ENCODE data around the gene GLE1. TPM values are rescaled to one million over a fixed set of nuclear protein-coding genes. Genes with fewer than 3 reads are reported as not detected.

Gene GLE1
- polyA plus RNA-seq, 3 donors: 16.0 to 31.2 (median 22.2) TPM

- peaks cover 5% of the 10 kb centered on the region for H3K4me1 Mint-ChIP-seq
- H3K9me3 ChIP-seq (replicated peaks in 1 of 2; ENCODE audit: control insufficient read depth in 1 of 2, insufficient read depth in 1 of 2, low read length in 2 of 2): no peaks in the 10 kb centered on the region
- peaks cover 53 to 85% of the 10 kb centered on the region in 2 donors for H3K36me3 Mint-ChIP-seq
- peaks cover 33% of the 10 kb centered on the region for H3K79me2 ChIP-seq (ENCODE audit: insufficient read depth, low read length)
- H4K20me1 ChIP-seq (ENCODE audit: insufficient read depth, low read length): peaks cover 19% of the 10 kb centered on the region
- H3K4me1 ChIP-seq (ENCODE audit: control insufficient read depth in 1 of 2, insufficient read depth in 2 of 2, low read length in 2 of 2): no peaks in the 10 kb centered on the region
- peaks cover 0 to 2% (median 0%) of the 10 kb centered on the region in 3 donors for H3K27me3 Mint-ChIP-seq (ENCODE audit: low read depth in 3 of 3)
- no peaks in the 10 kb centered on the region for H3K27me3 ChIP-seq (ENCODE audit: control insufficient read depth in 2 of 2, insufficient read depth in 2 of 2, low read length in 2 of 2)
- H3K36me3 ChIP-seq (replicated peaks in 1 of 2; ENCODE audit: control insufficient read depth in 1 of 2, insufficient read depth in 2 of 2, low read length in 2 of 2): peaks cover 70 to 85% of the 10 kb centered on the region in 2 donors
- no peak for TF ChIP-seq CTCF (IDR thresholded peaks at IDR 0.05)
- no peak overlapping the region for H3K27ac ChIP-seq (ENCODE audit: low read depth in 1 of 2, low read length in 2 of 2)
- no peak overlapping the region for H3K27ac Mint-ChIP-seq
- intact Hi-C loops (cut with micrococcal nuclease): no loop called here
- H3K4me3 ChIP-seq (replicated peaks in 1 of 3; ENCODE audit: low read depth in 2 of 3, low read length in 3 of 3): no peak overlapping the region
- no peak overlapping the region for H3K4me2 ChIP-seq (replicated peaks; ENCODE audit: extremely low read depth, low read length, poor library complexity, severe bottlenecking)
- H2AFZ ChIP-seq (ENCODE audit: insufficient read depth, low read depth, low read length, poor library complexity, severe bottlenecking): no peak overlapping the region
- WGBS (ENCODE audit: insufficient coverage): 97% methylated on average over 8 of the region's 9 CpGs
- no peak for DNase-seq
- H3K4me3 Mint-ChIP-seq: no peak overlapping the region
- no peaks in the 10 kb centered on the region for H3K9me3 Mint-ChIP-seq
- H3K9ac ChIP-seq (ENCODE audit: insufficient read depth, low read length, poor library complexity, severe bottlenecking): no peak overlapping the region
Measured at GRCh38 chr9:128512820-128513219, 8.3 kb downstream of the GLE1 start.

- H3K9me3 ChIP-seq (replicated peaks in 1 of 2; ENCODE audit: control insufficient read depth in 1 of 2, insufficient read depth in 1 of 2, low read length in 2 of 2): no peaks in the 10 kb centered on the region
- H2AFZ ChIP-seq (ENCODE audit: insufficient read depth, low read depth, low read length, poor library complexity, severe bottlenecking): no peak overlapping the region
- Mint-ChIP-seq H3K27ac (peak overlapping the region in 1 of 7 donors; percentile 6), H3K4me3 (no peak overlapping the region), H3K4me1 (no peaks in the 10 kb centered on the region), H3K27me3 (ENCODE audit: low read depth in 3 of 3) (no peaks in the 10 kb centered on the region), H3K36me3 (peaks cover 75 to 93% of the 10 kb centered on the region in 2 donors), H3K9me3 (peaks cover 0 to 5% (median 3%) of the 10 kb centered on the region in 7 donors)
- no peak overlapping the region for H3K4me3 ChIP-seq (replicated peaks in 1 of 3; ENCODE audit: low read depth in 2 of 3, low read length in 3 of 3)
- no peak for TF ChIP-seq CTCF (IDR thresholded peaks at IDR 0.05)
- H3K9ac ChIP-seq (ENCODE audit: insufficient read depth, low read length, poor library complexity, severe bottlenecking): no peak overlapping the region
- H3K36me3 ChIP-seq (replicated peaks in 1 of 2; ENCODE audit: control insufficient read depth in 1 of 2, insufficient read depth in 2 of 2, low read length in 2 of 2): peaks cover 79 to 91% of the 10 kb centered on the region in 2 donors
- no peaks in the 10 kb centered on the region for H3K27me3 ChIP-seq (ENCODE audit: control insufficient read depth in 2 of 2, insufficient read depth in 2 of 2, low read length in 2 of 2)
- 100% methylated on average over 4 of the region's 6 CpGs for WGBS (ENCODE audit: insufficient coverage)
- no peak overlapping the region for H3K27ac ChIP-seq (ENCODE audit: low read depth in 1 of 2, low read length in 2 of 2)
- no peaks in the 10 kb centered on the region for H3K79me2 ChIP-seq (ENCODE audit: insufficient read depth, low read length)
- peaks cover 5% of the 10 kb centered on the region for H4K20me1 ChIP-seq (ENCODE audit: insufficient read depth, low read length)
- intact Hi-C loops (cut with micrococcal nuclease): no loop called here
- no peaks in the 10 kb centered on the region for H3K4me1 ChIP-seq (ENCODE audit: control insufficient read depth in 1 of 2, insufficient read depth in 2 of 2, low read length in 2 of 2)
- no peak for DNase-seq
- no peak overlapping the region for H3K4me2 ChIP-seq (replicated peaks; ENCODE audit: extremely low read depth, low read length, poor library complexity, severe bottlenecking)
Measured at GRCh38 chr9:128521956-128522355, 17.4 kb downstream of the GLE1 start.

Measured in CD14-positive monocyte (primary cell).